ENCODE data around the gene PDZD11.
"Not testable (repeated sequence)": the region's sequence is repeated elsewhere in the genome, so short reads cannot be mapped to it uniquely, and the experiment has no call there.

Gene PDZD11

GRCh38 chrX:70289793-70290770, at the start of gene PDZD11, which contains the start of gene KIF4A:
TSS of gene PDZD11 (minus strand) at chrX:70289927. CDS start at chrX:70289341, 586 bp downstream.
TSS of gene KIF4A (plus strand) at chrX:70290104. CDS start at chrX:70290459, 355 bp downstream.
- DNase-seq: peak; percentile 75 to 83 (median 78)

- DNase-seq: no peak
These were observed 48.6 kb upstream of the PDZD11 start for GRCh38 chrX:70338290-70338689.

GRCh38 chrX:70336767-70337166, 47.0 kb upstream of the PDZD11 start:
- DNase-seq: no peak

GRCh38 chrX:70332600-70332999, 42.9 kb upstream of the PDZD11 start:
- no peak for DNase-seq

GRCh38 chrX:70331161-70331560, 41.4 kb upstream of the PDZD11 start:
- DNase-seq: no peak

GRCh38 chrX:70324326-70324725, 34.6 kb upstream of the PDZD11 start:
- DNase-seq: no peak

- not testable (repeated sequence) for DNase-seq
These were observed 33.9 kb upstream of the PDZD11 start for GRCh38 chrX:70323628-70324027.

- no peak for DNase-seq
These were observed 33.1 kb upstream of the PDZD11 start for GRCh38 chrX:70322784-70323183.

GRCh38 chrX:70313503-70313902, 23.8 kb upstream of the PDZD11 start:
- no peak for DNase-seq

- no peak for DNase-seq
These were observed 12.0 kb upstream of the PDZD11 start for GRCh38 chrX:70301716-70302115.

- no peak for DNase-seq
These were observed 3.9 kb upstream of the PDZD11 start for GRCh38 chrX:70293621-70294020.

- DNase-seq: no peak
These were observed 3.1 kb upstream of the PDZD11 start for GRCh38 chrX:70292788-70293187.

- no peak for DNase-seq
These were observed 447 bp downstream of the PDZD11 start for GRCh38 chrX:70289168-70289792.

- no peak for DNase-seq
These were observed 7.8 kb downstream of the PDZD11 start, which contains the start of gene RAB41 for GRCh38 chrX:70281951-70282350. TSS of gene RAB41 (plus strand) at chrX:70282172. CDS start at chrX:70282218, 46 bp downstream.

GRCh38 chrX:70280573-70280972, 9.2 kb downstream of the PDZD11 start:
- DNase-seq: no peak

GRCh38 chrX:70279081-70279480, 10.6 kb downstream of the PDZD11 start:
- no peak for DNase-seq

GRCh38 chrX:70274029-70274428, 15.7 kb downstream of the PDZD11 start:
- DNase-seq: not testable (repeated sequence)

GRCh38 chrX:70268034-70268433, 21.7 kb downstream of the PDZD11 start, which contains the start of gene ARR3:
TSS of gene ARR3 (plus strand) at chrX:70268334. CDS start at chrX:70269386, 1,052 bp downstream.
- DNase-seq: no peak

GRCh38 chrX:70264784-70265183, 24.9 kb downstream of the PDZD11 start:
- no peak for DNase-seq

- peak in 2 of 3 experiments; percentile 19 to 39 for DNase-seq
These were observed 26.7 kb downstream of the PDZD11 start for GRCh38 chrX:70262952-70263567.

- no peak for DNase-seq
These were observed 29.6 kb downstream of the PDZD11 start, which contains the start of gene P2RY4 for GRCh38 chrX:70260104-70260503. TSS of gene P2RY4 (minus strand) at chrX:70260204. CDS start at chrX:70259624, 580 bp downstream.

- no peak for DNase-seq
These were observed 32.1 kb downstream of the PDZD11 start for GRCh38 chrX:70257423-70258288.

Measured in NCI-H1417 (cell line).